Stimulated activated CD8-positive, alpha-beta memory T cell treated with anti-CD3 and anti-CD28 coated beads, Interleukin-15, amount 100 ng/mL, for 1 hour (primary cell): ENCODE measurements around the gene LILRA6.

Source experiments
- DNase-seq: peaks from one replicate; pipeline ENCODE4 v3.0.0-alpha.2; 2020; ENCODE audit warnings: low read depth

The LILRA6 gene

DNA sequence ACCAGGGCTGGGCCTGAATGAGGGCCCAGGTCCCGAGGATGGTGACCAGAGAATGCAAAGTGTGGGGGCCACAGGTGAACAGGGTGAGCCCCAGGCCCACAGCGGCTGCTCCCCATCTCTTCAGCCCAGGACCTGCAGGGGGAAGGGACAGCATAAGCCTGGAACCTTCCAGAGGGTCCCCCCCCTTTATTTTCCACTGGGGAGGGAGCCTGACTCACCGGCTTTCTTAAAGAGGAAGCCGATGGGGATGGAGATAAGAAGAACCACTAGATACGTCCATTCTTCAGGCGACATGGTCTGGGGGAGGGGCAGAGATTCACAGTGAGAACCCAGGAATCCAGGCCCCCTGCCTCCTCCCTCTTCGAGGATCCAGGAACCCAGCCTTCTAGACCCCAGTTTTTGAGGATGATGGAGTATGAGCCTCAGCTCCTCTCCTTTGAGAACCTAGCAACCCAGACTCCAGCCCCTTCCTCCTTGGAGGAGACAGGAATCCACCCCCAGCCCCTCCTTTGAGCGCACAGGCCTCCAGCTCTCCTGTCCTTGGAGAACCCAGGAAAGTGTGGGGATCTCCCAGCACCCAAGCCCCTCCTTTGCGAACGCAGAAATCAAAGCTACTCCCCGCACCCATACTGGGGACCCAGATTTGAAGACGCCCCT lies 54.2 kb downstream of the LILRA6 start:
- DNase-seq: peak; percentile 45

DNA sequence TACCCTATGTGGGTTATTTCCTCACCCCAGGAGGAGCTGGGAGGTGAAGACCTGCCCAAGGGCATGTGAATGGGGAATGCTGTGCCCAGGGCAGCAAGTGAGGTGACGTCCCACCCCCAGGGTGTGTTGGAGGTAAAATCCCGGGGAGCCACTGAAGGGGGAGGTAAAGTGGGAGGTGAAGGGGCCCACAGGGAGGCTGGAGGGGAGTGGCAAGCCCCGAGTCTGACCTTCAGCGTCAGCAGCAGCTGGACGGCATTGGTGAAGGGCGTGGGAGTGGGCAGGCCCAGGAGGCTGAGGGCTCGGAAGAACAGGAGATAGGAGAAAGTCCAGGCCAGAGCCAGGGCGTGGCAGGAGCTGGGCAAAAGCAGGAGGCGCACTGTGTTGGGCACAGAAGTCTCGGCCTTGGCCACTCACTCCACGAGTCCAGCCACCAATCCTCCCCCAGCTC lies 55.6 kb downstream of the LILRA6 start:
- no peak for DNase-seq
